Hindlimb muscle (tissue), 1 donor: Measurements from ENCODE around the gene SNN. TPM values are rescaled to one million over a fixed set of nuclear protein-coding genes. Genes with fewer than 3 reads are reported as not detected.
A peak's percentile ranks its signal among the peaks of the same experiment; 100 is the strongest.

Source experiments
- DNase-seq: peaks from one replicate; pipeline ENCODE4 v3.0.0-alpha.2; 2013
- polyA plus RNA-seq: library from polyadenylated mRNA; unstranded; fragments of 120-200 nt; gene quantifications from one replicate; pipeline ENCODE4 v1.2.1, GENCODE V29; 2013; ENCODE audit not compliant: insufficient read length

The SNN gene
- polyA plus RNA-seq, 1 donor: 28.4 TPM

DNA sequence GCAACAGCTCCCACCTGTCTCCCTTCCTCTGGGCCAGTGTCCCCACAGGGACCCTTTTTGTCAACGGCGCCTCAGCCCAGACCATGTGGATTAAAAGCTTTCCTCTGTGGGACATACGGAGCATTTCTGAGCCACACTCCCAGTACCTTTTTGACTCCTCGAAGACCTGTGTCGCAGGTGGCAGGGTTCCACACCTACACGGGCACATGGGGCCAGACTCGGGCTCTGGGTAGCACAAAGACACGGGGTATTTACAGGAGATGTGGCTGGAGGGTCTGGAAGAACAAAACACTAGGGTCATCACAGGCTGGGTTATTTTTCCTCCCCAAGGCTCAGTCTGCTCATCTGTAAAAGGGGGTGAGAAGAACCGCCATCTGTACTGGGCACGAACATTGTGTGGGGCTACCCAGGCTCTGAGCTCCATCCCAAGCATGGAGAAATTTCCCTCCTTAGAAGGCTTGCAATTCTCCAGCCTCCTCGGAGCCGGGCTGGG lies 32.5 kb upstream of the SNN start:
- DNase-seq: no peak

DNA sequence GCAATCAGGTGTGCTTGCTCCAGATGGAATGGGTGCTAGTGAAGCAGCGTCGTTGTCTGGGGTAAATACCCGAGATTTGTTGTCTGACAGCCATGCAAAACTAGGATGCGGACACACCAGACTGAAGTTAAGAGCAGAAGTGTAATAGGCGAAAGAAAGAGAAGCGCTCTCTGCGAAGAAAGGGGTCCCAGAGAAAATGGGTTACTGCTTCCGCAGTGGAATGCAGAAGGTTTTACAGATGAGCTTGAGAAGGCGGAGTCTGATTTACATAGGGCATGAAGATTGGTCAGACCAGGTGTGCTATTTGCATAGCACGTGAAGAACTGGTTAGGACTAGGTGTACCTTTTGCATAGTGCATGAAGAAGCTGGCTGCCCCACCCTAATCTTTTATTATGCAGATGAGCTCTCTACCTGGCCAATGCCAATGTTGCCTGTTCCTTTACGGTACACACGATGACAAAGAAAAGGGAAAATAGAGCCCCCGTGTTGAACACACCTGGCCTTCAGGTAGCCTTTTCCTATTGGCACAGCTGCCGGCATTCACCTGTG lies 32.0 kb upstream of the SNN start:
- no peak for DNase-seq

DNA sequence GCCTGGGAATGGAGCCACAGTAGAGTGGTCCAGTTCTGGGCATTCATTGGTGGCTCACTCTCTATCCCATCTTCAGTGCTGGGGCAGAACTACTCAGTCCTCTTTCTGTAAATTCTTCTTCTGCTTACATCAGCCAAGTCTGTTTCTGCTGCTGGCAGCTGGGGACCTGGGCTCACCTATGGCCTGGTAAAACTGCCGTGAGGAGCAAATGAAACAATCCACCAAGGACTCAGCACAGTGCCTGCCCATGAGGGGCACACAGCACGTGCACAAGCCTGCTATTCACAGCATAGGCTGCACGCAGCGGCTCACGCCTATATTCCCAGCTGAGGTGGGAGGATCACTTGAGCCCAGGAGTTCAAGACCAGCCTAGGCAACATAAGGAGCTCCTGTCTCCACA lies 30.9 kb upstream of the SNN start:
- DNase-seq: no peak

DNA sequence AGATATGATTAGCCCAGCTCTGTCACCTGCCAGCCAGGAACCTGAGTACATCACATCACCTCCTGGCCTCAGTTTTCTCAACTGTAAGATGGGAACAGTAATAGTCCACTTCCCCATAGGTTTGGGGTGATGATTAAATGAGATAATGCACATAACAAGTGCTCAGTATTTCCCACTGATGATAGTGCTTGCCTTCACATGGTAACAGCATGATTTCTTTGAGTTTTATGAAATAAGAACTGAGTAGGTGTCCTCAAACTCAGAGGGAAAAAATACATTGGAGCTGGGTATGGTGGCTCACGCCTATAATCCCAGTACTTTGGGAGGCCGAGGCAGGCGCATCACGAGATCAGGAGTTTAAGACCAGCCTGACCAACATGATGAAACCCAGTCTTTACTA lies 30.1 kb upstream of the SNN start:
- no peak for DNase-seq

DNA sequence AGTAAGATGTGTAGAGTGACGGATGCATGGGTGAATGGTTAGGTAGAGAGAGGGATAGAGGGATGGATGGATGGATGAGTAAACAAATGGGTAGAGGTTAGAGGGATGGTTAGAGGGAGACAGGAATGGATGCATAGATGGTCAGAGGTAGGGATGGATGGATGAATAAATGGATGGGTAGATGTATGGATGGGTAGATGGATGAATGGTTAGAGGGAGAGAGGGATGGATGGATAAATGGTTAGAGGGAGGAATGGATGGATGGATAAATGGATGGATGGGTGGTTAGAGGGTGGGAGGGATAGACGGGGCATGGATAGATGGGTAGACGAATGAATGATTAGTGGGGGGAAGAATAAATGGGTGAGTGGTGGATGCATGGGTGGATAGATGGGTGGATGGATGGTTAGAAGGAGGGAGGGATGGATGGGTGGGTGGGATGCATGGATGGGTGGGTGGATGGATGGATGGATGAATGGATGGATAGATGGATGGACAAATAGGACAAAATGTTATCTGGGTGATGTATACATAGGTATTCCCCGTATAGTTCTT lies 29.2 kb upstream of the SNN start:
- no peak for DNase-seq

DNA sequence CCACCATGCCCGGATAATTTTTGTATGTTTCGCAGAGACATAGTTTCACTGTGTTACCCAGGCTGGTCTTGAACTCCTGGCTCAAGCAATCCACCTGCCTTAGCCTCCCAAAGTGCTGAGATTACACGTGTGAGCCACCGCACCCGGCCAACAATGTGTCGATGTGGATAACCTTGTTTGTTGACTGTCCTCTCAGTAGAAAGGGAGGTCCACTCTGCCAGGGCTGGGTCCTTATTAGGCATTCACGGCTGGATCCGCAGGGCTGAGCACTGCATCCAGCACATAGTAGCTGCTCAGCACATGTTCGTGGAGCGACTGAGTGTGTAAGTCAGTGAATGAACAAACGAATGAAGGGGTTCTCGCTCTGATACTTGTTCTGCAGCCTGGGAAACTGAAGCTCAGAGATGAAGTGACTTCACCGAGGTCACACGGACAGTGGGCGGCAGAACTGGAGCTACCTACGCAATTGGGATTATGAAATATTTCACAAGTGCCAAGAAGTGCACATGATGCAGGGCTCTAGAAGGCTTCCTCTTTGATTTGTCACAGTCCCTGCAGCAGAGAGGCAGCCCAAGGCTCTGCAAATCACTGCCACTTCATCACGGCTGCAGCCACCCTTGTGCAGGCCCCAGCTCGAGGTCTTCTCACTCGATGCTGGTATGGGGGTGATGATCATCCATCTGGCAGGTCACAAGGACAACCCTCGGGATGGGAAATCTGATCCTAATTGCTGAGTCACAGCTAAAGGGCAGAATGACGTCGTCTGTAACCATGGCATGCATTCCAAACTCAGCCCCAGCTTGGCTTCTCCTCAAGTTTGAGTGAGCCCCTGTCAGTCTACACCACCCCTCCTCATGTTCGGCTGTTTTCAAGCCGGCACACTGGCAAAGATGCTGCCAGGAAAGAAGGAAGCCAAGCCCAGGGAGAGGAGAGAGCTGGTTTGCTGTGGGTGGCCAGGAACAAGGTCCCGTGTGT lies 28.0 kb upstream of the SNN start:
- DNase-seq: peak; percentile 84

DNA sequence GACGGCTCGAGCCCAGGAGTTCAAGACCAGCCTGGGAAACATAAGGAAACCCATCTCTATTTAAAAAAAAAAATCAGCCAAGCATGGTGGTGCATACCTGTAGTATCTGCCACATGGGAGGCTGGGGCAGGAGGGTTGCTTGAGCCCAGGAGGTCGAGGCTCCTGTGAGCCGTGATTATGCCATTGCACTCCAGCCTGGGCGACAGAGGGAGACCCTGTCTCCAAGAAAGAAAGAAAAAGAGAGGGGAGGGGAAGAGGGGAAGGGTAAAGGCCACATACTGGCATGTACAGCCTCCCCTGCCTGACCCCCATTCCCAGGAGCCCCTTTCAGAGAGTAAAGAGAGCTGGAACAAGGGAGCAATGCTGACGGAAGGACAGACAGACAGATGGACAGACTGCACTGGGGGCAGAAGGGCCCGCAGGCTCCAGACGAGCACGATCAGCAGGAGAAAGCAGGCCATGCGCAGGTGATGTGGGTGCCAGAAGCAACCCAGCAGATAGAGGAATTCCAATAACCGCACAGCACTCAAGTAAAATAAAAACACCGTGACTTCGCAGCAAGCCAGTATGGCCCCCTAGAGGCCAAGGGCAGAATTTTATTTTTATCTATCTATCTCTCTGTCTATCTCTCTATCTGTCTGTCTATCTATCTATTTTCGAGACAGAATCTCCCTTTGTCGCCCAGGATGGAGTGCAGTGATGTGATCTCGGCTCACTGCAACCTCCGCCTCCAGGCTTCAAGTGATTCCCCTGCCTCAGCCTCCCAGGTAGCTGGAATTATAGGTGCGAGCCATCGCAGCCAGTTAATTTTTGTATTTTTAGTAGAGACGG lies 27.1 kb upstream of the SNN start:
- no peak for DNase-seq

DNA sequence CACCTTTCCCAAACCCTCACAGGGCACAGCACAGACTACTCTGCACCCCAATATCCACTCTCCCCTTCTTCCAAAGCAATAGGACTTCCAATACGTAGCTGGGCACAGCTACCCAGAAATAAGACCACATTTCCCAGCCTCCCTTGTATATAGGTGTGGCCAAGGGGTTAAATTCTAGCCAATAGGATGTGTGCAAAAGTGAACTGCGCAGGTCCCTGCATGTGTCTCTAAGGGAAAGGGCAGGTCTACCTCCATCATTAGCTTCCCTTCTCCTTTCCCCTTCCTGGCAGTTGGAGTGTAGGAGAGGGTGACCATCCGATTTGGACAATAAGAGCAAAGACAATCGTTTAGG lies 25.5 kb upstream of the SNN start:
- DNase-seq: no peak

DNA sequence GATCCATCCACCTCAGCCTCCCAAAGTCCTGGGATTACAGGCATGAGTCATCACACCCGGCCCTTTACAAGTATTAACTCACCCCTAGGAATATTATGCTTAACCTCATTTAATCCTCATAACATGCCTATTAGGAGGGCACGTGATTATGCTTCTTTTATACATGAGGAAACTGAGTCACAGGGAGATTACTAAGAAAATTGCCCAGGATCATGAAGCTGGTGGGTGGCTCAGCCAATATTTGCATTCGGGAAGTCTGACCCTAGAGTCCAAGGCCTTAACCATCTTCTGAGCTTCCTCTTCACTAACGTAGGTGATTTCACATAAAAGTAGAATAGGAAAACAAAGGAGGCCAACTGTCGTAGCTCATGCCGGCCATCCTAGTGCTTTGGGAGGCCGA lies 19.0 kb upstream of the SNN start:
- DNase-seq: no peak

DNA sequence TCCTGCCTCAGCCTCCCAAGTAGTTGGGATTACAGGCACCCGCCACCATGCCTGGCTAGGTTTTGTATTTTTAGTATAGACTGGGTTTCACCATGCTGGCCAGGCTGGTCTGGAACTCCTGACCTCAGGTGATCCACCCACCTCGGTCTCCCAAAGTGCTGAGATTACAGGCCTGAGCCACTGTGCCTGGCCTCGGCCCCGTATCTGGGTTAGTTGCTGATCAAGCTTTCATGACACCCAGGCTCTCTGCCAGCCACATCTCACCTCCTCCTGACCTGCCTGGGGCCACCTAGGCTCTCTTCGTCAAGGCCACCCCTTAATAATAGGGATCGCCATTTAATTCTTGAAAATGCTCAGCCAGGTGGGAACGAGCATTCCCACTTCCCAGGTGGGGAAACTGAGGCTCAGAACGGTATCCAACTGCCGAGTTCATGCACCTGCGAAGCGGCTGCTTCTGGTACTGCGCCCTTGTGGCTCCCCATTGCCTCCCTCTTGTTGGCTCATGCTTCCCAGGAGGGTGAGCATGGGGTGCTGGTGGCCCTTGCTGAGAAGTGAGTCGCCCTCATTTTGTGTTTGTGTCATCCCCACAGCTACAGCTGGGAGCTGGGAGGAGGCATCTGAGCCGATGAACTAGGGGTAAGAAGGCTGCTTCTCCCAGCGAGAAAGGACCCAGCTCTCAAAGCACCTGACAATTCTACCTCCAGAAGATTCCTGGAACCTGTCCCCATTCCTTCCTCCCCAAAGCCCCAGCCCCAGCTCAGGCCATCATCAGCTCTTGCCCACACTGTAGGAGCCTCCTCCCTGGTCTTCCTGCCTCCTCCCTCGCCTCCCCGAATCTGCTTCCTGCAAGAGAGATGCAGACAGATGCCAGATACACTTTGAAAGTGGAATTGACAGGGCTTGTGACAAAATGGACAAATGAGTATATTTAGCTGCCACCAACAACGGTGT lies 17.3 kb upstream of the SNN start:
- no peak for DNase-seq

DNA sequence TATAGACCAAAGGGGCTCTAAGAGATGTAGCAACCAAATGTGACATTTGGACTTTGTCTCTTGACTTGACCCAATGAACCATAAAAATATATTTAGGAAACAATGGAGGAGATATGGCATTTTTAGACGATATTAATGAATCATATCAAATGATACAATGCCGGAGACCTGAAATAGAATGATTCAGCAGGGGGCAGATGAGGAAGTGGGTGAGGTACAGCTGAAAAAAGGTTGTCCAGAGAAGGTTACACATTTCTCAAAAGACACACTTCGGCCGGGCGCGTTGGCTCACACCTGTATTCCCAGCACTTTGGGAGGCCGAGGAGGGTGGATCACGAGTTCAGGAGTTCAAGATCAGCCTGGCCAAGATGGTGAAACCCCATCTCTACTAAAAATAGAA lies 16.5 kb upstream of the SNN start:
- no peak for DNase-seq

DNA sequence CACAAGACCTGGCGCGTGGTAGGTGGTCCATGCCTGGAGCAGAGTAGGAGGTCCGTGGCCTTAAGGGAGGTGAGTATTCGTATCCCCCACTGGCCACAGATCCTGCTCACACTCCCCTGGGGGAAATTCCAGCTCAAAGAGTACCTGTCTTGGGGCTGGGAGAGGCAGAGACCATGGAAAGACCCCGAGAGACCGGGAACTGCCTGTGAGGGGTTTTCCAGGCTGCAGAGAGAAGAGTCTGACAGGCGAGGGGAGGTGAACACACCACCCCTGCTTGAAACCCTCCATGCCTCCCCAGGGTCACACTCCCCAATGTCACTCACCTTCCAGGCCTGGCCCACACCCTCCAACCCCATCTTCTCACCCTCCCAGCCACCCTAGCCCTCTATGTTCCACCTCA lies 12.6 kb upstream of the SNN start:
- DNase-seq: no peak

DNA sequence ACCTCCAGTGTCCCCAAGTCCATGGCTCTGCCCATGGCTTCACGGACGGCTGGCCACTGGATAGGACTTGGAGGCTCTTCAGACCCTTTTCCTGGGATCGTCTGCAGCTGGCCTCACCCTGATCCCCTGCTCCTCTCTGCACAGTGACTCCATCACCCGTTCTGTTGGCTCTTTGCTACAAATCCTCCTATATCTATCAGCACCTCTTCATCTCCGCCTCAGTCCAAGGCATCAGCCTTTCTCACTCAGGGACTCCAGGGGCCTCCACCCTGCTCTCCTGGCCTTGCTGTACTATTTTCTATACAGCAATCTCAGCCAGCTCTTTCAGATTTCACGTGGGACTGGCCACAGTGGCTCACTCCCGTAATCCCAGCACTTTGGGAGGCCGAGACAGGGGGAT lies 10.7 kb upstream of the SNN start:
- DNase-seq: no peak

DNA sequence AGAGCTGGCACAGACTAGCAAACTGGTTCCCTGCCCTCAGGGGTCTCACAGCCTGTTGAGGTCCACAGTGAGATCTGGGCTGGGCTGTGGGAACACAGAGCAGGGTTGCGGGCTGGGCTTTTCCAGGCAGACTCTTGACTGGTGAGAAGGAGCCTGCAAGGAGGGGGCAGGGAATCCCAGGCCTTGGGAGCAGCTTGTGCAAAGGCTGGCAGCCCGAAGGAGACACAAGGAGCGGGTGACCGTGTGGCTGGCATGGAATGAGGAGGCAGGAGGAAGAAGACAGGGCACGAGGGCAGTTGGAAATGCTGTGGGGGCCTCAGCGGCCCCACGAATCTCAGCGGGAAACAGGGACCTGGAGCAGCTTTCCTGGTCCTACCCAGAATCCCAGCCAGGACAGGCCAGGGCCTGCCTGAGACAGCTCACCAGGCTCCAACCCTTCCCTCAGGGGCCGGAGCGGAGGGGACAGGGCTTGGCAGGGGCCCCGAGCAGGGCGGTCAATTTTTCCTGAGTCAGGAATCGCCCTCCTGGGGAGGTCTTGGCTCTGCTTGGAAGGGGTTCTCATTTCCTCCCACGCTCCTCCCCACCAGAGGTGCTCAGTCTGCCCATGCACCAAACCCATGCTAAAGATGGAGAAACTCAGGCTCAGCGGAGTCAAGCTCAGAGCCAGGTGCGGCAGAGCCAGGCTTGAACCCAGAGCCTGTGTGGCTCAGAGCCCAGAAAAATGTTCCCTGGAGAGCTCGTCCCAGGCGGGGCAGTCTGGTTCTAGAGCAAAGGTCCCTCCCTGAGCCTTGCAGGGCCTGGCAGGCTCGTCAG lies 9.2 kb upstream of the SNN start:
- no peak for DNase-seq

DNA sequence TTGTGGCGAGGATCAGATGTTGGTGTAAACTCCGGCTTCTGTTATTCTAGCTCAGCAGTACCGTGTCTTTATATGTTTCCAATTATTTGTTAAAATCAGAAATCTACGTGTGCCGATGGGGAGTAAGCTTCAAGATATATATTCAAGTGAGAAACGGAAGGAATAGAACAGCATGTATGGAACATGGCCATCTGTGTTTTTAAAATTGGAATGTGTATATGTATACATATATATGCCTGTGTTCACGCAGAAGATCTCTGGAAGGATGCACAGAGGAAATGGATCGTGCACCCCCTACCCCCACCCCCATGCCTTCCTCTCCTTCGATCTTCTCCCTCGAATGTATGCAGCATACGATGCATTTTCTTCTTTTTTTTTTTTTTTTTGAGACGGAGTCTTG lies 7.7 kb upstream of the SNN start:
- no peak for DNase-seq

DNA sequence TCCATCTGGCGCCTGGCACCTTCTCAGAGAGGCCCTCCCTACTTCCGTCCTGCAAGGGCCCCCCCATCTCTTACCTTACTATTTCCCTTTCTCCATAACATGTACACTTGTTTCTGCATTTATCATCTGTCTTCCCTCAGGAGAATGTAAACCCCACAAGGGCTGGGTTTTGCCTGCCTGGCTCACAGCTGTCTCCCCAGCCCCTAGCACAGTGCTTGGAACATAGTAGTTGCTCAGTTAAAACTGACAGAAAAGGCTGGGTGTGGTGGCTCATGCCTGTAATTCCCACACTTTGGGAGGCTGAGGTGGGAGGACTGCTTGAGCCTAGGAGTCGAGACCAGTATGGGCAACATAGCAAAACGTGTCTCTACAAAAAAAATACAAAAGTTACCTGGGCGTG lies 5.7 kb upstream of the SNN start:
- DNase-seq: no peak

DNA sequence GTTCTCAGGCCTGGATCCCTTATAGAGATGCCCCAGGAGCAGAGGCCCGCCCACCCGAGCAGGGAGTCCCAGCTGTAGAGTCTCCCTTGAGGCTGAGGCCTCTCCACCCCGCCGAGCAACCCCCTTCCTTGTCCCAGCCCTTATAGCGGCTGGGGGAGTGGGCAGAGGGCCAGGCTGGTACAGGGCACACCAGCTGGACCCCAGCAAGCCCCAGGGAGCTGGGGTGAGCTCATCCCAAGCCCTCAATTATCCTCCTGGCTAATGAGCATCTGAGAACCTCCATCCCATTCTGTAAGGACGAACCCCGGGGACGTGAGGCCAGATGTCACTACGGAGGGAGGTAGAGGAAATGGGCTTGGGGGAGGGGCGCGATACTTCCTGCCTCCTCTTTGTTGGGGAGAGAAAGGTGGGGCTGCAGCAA lies 3.2 kb upstream of the SNN start:
- DNase-seq: no peak

DNA sequence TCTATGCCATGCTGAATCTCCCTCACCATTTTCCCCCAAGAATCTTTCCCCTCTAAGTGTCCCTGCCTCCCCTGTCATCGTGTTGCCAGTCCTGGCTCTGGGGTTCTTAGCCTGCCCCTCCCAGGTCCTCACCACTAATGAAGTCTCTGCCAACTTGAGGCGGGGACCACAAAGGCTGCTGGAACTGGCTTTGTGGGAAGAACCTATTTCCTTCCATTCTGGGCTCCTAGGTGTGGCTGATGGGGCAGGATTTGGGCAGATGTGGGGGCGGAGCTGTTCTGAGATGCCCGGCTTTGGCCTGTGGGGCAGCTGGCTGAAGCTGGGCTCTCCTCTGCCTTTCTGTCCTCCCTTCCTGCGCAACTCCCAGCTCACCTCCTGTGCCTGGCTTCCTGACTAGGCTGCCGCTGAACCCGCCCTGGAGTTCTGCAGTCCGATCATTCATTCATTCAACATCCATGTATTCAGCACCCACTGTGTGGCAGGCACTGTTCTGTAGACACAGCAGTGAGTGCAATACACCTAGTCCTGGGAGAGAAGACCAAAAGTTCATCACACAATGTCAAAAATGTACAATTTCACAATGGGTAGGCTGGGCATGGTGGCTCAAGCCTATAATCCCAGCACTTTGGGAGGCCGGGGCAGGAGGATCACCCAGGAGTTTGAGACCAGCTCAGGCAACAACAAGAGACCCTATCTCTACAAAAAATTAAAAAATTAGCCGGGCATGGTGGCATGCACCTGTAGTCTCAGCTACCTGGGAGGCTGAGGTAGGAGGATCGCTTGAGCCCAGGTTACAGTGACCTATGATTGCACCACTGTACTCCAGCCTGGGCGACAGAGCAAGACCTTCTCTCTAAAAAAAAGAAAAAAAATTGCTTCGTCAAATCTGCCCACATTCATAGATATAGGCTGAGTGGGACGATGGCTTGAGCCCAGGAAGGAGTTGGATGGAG lies 1.9 kb upstream of the SNN start:
- DNase-seq: no peak

DNA sequence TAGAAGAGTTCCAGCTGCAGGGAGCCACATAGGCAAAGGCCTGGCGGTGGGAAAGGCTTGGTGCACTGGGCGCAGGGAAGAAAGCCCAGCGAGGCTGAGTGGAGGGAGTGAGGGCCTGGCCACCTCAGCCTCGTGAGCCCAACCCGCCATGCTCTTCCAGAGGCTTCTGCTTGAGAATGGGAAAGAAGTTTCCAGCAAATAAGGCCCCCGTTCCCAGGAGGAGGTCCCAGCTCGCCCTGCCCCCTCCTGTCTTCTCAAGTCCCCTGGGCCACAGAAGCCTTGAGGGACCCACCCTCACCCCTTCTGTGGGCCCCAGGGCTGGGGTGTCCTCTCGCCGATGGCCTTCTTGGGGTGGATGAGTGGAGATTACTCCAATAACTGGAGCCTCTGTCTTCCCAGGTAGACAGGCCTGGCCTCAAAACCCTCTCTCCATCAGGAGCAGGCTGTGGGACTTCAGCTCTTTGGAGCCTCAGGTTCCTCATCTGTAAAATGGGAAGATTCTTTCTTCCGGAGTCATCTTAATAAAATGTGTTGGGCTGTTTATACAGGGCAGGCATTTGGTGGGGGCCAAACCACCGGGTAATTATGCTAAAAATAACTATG lies 933 bp upstream of the SNN start:
- no peak for DNase-seq
